Activated gamma-delta T cell treated with Interleukin-2 at 50 U/mL for 16 hours (primary cell): ENCODE data around the gene NCOA1.

Experiments used
- DNase-seq: peaks from one replicate; pipeline ENCODE4 v3.0.0-alpha.2; 2020

The NCOA1 gene

GRCh38 chr2:24806661-24807036, 315.6 kb downstream of the NCOA1 start:
- no peak for DNase-seq

DNA sequence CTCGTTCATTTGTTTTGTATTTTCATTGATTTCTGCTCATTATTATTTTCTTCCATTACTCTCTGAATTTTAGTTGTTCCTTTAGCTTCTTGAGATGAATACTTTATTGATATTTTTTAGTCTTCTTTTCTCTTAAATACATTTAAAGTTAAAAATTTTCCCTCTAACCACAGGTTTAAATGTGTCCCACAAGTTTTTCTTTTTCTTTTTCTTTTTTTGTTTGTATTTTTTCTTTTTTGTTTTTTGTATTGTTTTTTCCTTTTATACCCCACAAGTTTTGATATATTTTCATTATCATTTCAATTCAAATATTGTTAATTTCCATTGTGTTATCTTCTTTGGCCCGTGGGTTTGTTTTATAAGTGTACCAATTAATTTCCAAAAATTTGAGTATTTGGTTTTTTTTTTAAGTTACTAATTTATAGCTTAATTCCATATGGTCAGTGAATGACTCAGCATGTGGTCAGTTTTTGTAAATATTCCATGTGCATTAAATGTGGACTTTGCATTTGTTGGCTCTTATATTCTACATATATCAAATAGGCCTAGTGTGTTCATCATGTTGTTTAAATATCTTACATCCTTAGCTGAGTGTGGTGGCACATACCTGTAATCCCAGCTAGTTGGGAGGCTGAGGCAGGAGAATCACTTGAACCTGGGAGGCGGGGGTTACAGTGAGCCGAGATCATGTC, 318.4 kb downstream of the NCOA1 start:
- no peak for DNase-seq

DNA sequence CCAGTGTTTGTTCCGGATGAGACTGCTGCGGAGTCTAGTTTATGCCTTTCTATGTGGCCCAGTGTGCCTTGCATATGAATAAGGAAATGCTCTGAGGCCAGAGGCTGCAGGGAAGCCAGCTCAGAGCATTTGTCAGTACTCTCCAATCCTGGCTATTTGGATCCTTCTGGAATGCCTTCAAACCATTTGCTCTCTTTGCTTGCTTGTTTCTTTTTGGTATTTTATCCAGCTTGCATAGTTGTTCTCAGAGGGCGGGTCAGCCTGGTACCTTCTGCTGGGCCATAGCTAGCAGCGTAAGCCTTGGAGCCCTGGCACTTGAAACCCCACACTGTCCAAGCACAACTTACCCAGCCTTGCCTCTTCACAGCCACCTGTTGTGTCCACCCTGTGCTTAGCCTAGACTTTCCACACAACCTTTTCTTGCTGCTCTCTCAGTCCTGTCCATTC, 322.7 kb downstream of the NCOA1 start:
- no peak for DNase-seq

GRCh38 chr2:24814516-24814915, 323.5 kb downstream of the NCOA1 start:
- DNase-seq = no peak

GRCh38 chr2:24815171-24815570, 324.1 kb downstream of the NCOA1 start:
- no peak for DNase-seq

DNA sequence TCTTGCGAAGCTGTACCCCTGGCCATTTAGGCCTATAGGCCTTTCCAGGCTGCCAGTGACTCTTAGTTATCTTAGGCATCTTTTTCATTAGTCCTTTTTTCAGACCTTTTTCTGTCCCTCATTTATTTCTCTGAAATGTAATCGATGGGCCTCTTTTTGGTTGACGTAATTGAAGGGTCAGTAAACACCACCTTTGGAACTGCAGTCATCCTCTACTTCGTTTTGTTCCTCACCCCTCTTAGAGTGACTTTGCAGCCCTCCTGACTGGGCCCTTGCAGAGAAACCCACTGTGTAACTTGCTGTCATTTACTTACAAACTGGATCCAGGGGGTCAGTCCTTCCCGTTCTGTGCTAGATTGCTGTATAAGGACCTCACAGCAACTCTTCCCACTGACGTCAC, 325.4 kb downstream of the NCOA1 start:
- no peak for DNase-seq

DNA sequence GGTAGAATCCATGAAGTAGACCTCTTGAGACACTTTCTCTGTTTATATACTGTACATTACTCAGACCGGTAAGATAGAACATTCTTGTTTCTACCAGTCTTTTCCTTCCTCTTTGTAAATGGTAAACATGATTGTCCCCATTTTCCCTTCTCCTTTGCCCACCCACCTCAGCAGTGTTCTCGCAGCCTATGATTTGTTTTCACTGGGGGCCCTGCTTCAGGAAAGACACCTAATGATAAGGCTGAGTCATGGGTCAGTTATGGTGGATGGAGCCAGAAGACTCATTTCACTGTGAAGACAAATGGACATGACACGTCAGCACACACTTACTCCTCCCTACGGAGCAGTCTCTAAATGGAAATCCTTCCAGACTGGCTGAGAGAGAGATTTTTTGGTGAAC, 325.8 kb downstream of the NCOA1 start:
- no peak for DNase-seq

- no peak for DNase-seq
Observed at GRCh38 chr2:24818721-24819167, 327.7 kb downstream of the NCOA1 start.

DNA sequence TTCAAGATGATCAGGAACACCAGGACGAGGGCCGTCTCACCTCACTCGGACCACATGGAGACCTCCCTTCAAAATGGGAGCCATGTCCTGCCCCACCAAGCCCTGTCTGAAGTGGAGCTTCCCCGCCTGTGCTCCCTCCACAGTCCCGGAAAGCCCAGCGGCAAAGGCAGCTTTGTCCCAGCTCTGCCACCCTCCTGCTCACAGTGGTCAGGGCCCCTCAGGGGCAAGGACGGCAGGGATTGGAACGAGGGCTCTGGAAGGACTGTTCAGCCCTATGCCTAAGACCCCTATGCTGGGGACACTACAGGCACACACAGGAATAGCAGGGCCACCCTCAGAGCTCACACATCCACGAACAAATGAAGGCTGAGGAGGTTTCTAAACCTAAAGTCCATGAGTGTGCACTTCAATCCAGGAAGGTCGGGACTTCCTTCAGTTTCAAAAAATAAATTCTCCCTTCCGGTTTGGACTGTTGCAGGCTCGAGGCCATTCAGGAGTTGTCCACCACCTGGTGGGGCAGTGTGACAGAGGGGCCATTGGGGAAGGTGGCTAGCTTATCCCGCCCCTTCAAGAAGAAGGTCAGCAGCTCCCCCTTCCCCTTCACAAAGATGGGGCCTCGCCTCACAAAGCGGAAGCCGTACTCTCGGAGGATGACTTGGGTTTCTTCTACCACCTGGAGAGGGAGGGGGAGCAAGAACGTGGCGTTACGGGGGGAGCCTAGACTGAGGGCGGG, 328.6 kb downstream of the NCOA1 start:
- DNase-seq = no peak

GRCh38 chr2:24820175-24820513, 329.1 kb downstream of the NCOA1 start:
- DNase-seq = no peak
